Measurements from ENCODE around the gene TMEM208.

The TMEM208 gene

GRCh38 chr16:67270931-67271338 lies 44.0 kb downstream of the TMEM208 start:
- DNase-seq (ENCODE audit: insufficient read length, low spot score): no peak
- TF ChIP-seq CTCF (IDR thresholded peaks at IDR 0.05; ENCODE audit: insufficient read depth, missing control alignments): no peak
- FAIRE-seq: no peak

GRCh38 chr16:67271446-67271845 lies 44.5 kb downstream of the TMEM208 start:
- DNase-seq (ENCODE audit: insufficient read length, low spot score) (no peak), FAIRE-seq (no peak)
- no peak for TF ChIP-seq CTCF (IDR thresholded peaks at IDR 0.05; ENCODE audit: insufficient read depth, missing control alignments)

GRCh38 chr16:67275321-67275720 lies 48.4 kb downstream of the TMEM208 start:
- TF ChIP-seq CTCF (IDR thresholded peaks at IDR 0.05; ENCODE audit: insufficient read depth, missing control alignments): no peak
- FAIRE-seq (no peak), DNase-seq (ENCODE audit: insufficient read length, low spot score) (no peak)

GRCh38 chr16:67277294-67277998 lies 50.5 kb downstream of the TMEM208 start:
- DNase-seq (ENCODE audit: insufficient read length, low spot score): no peak
- no peak for TF ChIP-seq CTCF (IDR thresholded peaks at IDR 0.05; ENCODE audit: insufficient read depth, missing control alignments)
- no peak for FAIRE-seq

- no peak for TF ChIP-seq CTCF (IDR thresholded peaks at IDR 0.05; ENCODE audit: insufficient read depth, missing control alignments)
- FAIRE-seq (no peak), DNase-seq (ENCODE audit: insufficient read length, low spot score) (no peak)
Measured at GRCh38 chr16:67277999-67278772, 51.3 kb downstream of the TMEM208 start.

Data from D721Med (cell line).